Stimulated activated CD8-positive, alpha-beta memory T cell treated with anti-CD3 and anti-CD28 coated beads, Interleukin-2, amount 100 ng/mL, for 1 hour (primary cell): ENCODE measurements around the gene KIFC3.
"Not testable (repeated sequence)": the region's sequence is repeated elsewhere in the genome, so short reads cannot be mapped to it uniquely, and the experiment has no call there.

Source experiments
- DNase-seq, 2 donors: peaks; one replicate each; pipeline ENCODE4 v3.0.0-alpha.2; 2020; ENCODE audit warnings: low read depth in 2 of 2

KIFC3 gene

GRCh38 chr16:57786632-57787518, 15.4 kb downstream of the KIFC3 start:
- DNase-seq: no peak

- no peak for DNase-seq
Measured at GRCh38 chr16:57785924-57786323, 16.4 kb downstream of the KIFC3 start.

GRCh38 chr16:57785385-57785784, 16.9 kb downstream of the KIFC3 start:
- no peak for DNase-seq

- no peak for DNase-seq
Measured at GRCh38 chr16:57784334-57784733, 18.0 kb downstream of the KIFC3 start.

GRCh38 chr16:57783883-57784282, 18.4 kb downstream of the KIFC3 start:
- no peak for DNase-seq

- no peak for DNase-seq
Measured at GRCh38 chr16:57783116-57783515, 19.2 kb downstream of the KIFC3 start.

- DNase-seq: not testable (repeated sequence)
Measured at GRCh38 chr16:57782607-57783055, 19.7 kb downstream of the KIFC3 start.

- DNase-seq: no peak
Measured at GRCh38 chr16:57781741-57782606, 20.3 kb downstream of the KIFC3 start.

GRCh38 chr16:57781349-57781740, 20.9 kb downstream of the KIFC3 start:
- DNase-seq: no peak

- DNase-seq: not testable (repeated sequence)
Measured at GRCh38 chr16:57779836-57780235, 22.5 kb downstream of the KIFC3 start.

- DNase-seq: no peak
Measured at GRCh38 chr16:57778658-57779057, 23.6 kb downstream of the KIFC3 start.

- DNase-seq: no peak
Measured at GRCh38 chr16:57775661-57776469, 26.4 kb downstream of the KIFC3 start.

- DNase-seq: no peak
Measured at GRCh38 chr16:57774705-57775285, 27.5 kb downstream of the KIFC3 start.

GRCh38 chr16:57773655-57774295, 28.5 kb downstream of the KIFC3 start:
- no peak for DNase-seq

GRCh38 chr16:57773019-57773418, 29.3 kb downstream of the KIFC3 start:
- DNase-seq: no peak

GRCh38 chr16:57771141-57771785, 31.0 kb downstream of the KIFC3 start:
- DNase-seq: no peak

- DNase-seq: no peak
Measured at GRCh38 chr16:57770361-57770760, 31.9 kb downstream of the KIFC3 start.

GRCh38 chr16:57769541-57770145, 32.6 kb downstream of the KIFC3 start:
- DNase-seq: no peak

- no peak for DNase-seq
Measured at GRCh38 chr16:57766714-57767348, 35.5 kb downstream of the KIFC3 start.
